Activated CD4-positive, CD25-positive, alpha-beta regulatory T cell (primary cell): ENCODE results near the gene DOCK2.

ENCODE experiments used
- DNase-seq, 4 experiments: peaks; one replicate each; lab custom pipeline; 2025; lab: John Stamatoyannopoulos, UW

The DOCK2 gene

GRCh38 chr5:169864483-169864882, 227.4 kb downstream of the DOCK2 start:
- DNase-seq, result no peak

DNA sequence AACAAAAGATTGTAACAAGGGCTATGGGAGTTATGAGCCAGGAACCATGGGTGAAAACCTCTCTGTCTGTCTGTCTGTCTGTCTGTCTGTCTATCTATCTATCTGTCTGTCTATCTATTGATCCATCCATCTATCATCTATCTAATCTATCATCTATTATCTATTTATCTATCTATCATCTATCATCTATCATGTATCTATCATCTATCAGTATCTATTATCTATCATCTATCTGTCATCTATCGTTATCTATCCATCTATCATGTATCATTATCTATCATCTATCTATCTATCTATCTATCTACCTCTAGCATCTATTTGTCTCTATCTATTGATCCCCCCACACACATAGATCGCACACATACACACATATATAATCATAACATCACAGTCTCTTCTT, 230.3 kb downstream of the DOCK2 start:
- no peak for DNase-seq

- no peak for DNase-seq
These were observed 232.0 kb downstream of the DOCK2 start for GRCh38 chr5:169869066-169869465.

DNA sequence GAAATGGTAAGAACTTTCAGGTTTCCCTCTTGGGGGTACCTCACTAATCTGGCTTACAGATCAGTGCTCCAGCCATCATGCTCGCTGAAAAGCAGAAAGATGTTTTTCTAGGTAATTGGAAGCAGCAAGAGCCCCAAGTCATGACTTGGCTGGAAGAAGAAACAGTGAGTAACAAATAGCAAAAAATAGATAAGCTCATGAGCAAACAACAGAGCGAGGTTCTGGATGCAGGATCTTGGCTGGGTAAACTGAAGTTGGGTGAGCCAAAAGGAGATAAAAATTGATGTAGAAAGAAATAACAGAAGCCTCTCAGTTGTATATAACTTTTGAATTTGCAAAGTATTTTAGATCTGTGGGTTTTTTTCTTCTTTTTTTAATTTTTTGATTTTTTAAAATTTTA, 233.1 kb downstream of the DOCK2 start:
- no peak for DNase-seq

GRCh38 chr5:169871826-169872490, 234.9 kb downstream of the DOCK2 start:
- DNase-seq, result no peak

- no peak for DNase-seq
These were observed 236.6 kb downstream of the DOCK2 start for GRCh38 chr5:169873642-169874041.

DNA sequence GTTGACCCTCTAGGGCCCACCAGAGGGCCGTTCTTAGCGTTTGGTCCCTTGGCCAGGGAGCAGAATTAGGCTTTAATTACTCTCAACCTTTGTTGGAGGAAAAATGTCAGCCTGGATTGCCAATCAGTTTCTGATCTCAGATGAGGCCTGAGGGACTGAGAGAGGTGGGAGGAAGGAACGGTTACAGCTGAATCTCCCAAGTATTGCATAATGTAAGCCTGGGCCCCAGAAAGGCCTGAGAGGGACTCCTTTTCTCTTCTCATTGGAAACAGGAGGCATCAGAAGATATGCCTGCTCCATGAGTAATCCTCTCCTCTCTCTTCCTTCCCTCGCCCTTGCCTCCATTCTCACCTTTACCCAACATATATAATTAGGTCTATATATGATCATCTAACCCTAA, 237.5 kb downstream of the DOCK2 start:
- DNase-seq, result no peak

- no peak for DNase-seq
These were observed 238.1 kb downstream of the DOCK2 start for GRCh38 chr5:169875091-169875728.

- DNase-seq, result no peak
These were observed 238.7 kb downstream of the DOCK2 start for GRCh38 chr5:169875731-169876130.

- no peak for DNase-seq
These were observed 239.3 kb downstream of the DOCK2 start for GRCh38 chr5:169876386-169876785.

GRCh38 chr5:169880012-169880663, 243.1 kb downstream of the DOCK2 start:
- DNase-seq, result no peak

GRCh38 chr5:169880785-169881184, 243.7 kb downstream of the DOCK2 start:
- no peak for DNase-seq

- no peak for DNase-seq
These were observed 244.7 kb downstream of the DOCK2 start for GRCh38 chr5:169881702-169882303.

DNA sequence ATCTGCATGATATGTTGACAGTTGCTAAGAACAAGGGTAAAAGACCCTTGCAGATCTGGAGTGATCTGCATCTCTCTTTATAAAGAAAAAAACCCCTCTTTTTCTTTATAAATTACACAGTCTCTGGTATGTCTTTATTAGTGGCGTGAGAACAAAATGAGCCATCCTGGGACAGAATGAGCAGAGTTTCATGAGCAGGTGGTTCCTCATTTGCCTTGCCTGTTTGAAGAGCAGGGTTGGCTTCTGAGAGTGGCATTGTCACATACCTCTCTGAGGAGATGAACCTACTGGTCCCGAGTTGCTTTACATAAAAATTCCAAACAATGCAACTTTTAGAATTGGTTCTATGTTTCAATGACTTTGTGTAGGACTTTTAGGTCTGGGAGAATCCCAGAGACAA, 249.0 kb downstream of the DOCK2 start:
- no peak for DNase-seq

DNA sequence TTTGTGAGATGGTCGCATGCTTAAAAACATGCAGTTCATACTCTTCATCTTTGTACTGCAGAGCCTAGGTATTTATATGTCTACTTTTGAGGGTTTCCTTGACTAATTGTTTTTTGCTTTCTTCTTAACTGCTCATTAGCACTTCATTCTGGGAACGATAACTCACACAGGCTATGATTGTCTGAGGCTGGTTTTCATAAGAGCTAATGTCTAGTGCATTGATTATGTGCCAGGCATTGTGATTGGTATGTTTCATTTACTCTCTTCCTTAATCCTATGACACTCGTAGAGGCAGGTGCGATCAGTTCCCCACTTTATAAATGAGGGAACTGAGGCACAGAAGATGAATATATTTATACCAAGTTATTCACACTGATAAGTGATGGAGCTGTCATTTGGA, 249.6 kb downstream of the DOCK2 start:
- DNase-seq, result no peak

DNA sequence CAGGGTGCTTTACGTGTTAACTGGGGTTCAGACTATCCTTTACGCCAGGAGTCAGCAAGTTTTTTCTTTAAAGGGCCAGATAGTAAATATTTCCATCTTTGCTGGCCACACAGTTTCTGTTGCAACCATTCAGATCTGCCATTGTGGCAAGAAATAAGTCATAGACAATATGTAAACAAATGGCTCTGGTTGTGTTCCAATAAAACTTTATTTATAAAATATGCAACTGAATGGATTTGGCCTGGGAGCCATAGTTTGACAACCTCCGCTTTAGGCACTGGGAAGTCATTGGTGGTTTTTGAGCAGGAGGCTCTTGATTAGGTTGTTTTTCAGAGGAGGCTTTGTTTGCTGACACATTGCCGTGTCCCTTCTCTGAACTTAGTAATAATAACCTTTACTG, 252.5 kb downstream of the DOCK2 start:
- DNase-seq, result no peak

DNA sequence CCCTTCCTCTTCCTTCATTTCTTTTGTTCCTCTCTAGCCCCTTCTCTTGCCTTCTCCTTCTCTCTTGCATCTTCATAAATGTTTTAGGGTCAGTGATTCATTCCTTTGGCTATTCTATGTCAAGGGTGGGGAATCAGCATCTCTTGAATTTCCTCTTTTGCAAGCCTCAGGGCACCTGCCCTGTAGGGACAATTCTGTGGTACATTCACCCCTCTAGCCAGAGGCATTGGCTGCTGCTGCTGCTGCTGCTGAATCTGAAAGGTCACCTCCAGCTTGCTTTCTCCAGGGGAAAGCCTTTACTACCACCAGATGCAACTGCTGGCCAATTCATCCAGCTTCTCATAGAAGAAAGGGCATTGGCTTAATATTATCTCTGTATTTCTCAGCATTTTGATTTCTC, 255.9 kb downstream of the DOCK2 start:
- no peak for DNase-seq

DNA sequence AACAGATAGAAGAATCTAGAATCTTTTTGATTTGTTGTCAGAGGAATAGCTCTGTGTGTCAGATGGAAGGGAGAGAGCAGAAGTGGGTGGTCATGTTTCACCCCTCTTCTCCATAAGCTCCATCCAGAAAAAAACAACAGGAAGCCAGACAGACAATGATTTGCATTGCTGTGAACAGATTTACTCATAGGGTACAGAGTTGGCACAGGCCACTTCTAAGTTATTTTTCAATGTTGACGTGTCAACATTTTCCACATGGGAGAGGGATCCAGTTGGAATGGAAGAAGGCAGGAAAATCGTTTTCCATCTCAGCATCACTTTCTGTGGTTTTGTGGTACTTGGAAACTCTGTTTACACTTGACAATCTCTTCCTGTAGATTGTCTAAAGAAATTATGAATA, 256.5 kb downstream of the DOCK2 start:
- no peak for DNase-seq

DNA sequence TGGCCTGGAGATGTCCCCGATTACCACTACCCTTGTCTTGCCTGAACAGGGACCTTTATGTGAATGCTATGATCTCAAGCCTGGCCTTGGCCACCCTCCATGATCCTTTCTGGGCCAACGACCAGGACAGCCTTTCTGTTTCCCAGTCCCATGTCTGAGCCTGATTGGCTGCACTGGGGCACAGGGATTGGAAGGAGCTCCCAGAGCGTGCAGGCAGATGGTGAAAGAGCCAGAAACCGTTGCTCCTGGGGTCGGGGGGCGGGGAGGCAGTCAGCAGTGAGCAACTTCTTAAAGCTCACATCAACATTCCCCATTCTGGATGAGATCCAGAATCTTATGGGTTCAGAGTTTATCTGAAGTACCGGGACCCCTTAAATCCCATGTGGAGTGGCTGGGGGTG, 258.9 kb downstream of the DOCK2 start:
- DNase-seq, result no peak

GRCh38 chr5:169897481-169897880, 260.4 kb downstream of the DOCK2 start:
- no peak for DNase-seq

- no peak for DNase-seq
These were observed 264.8 kb downstream of the DOCK2 start for GRCh38 chr5:169901896-169902295.

DNA sequence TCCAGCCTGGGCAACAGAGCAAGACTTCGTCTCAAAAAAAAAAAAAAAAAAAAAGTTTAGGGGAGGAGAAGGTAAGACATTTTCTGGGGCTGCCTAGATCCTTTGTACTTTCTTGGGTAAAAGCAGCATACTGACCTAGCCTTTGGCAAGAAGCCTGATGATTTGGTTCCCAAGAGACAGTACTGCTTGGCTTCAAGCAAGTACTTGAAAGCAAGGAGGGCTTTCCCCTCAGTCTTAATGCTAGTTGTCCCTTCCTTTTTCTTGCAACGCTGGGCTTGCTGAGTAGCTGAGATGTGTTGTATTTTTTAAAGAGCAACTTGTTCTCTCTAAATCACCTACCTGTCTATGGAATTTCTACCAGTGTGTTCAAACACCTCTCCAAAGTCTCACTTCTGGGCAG, 267.0 kb downstream of the DOCK2 start:
- DNase-seq, result no peak

DNA sequence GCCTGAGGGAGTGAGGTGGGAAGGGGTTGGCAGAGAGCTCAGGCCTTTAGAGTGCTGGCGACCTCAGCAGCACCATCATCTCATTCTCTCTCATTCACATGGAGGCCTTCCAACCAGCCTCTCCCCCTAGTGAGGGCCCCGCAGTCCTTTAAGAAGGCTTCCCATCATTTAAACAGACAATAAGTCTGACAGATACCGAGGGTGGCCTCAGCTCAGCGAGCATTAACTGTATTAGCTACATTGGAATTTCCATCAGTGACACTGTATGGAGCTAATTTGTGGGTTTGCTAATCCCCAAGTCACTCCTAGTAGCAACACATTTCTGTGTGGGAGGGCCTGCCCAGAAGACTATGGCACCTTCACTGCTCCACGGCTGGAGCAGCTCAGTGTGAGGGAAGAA, 267.4 kb downstream of the DOCK2 start:
- DNase-seq, result no peak
